GM19455 (cell line): ENCODE data around the gene MRO.
"Not testable (repeated sequence)": the region's sequence is repeated elsewhere in the genome, so short reads cannot be mapped to it uniquely, and the experiment has no call there.

Source experiments
- ATAC-seq: cut with Tn5 transposase; IDR thresholded peaks from one replicate; pipeline ENCODE4 v1.9.1; 2021; ENCODE audit not compliant: unreplicated experiment

Gene MRO

GRCh38 chr18:50793641-50794565 lies 25.9 kb downstream of the MRO start:
- no peak for ATAC-seq

- ATAC-seq = no peak
These were observed 26.9 kb downstream of the MRO start for GRCh38 chr18:50792885-50793284.

DNA sequence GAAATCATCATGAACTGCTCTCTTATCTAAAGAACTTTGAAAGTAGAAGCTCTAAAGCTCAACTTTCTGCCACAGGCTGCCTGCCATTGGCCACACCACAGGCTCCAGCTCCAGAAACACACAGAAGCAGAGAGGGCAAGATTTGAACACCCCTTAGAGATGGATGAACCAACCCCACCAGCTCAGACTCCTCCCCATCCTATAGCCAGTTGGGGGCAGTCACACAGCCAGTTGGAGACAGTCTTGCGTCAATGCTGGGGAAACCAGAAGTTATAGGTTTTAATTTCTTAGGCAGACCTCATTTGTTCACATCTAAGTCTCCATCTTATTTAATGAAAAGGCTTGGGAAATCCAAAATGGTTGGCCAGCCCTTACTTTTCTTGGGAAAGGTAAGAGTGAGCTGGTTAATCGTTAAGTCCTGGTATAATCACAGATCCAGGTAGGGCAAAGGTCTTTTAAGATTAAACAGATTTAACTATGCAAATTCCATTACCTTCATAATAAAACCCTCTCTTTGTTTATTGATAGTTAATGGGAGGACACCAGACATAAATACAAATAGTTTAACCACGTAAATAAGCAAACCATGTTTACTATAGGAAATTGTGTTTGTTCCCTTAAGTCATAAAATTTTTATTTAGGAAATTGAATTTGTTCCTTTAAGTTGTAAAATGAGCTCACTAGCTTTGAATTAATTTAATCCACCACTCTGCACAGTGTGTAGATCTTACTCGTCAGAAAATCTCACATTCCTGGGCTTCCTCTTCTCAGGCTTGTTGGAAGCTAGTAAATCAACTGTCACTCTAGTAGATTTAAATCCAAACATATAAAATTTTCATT lies 28.0 kb downstream of the MRO start:
- no peak for ATAC-seq

GRCh38 chr18:50790948-50791347 lies 28.9 kb downstream of the MRO start:
- no peak for ATAC-seq

DNA sequence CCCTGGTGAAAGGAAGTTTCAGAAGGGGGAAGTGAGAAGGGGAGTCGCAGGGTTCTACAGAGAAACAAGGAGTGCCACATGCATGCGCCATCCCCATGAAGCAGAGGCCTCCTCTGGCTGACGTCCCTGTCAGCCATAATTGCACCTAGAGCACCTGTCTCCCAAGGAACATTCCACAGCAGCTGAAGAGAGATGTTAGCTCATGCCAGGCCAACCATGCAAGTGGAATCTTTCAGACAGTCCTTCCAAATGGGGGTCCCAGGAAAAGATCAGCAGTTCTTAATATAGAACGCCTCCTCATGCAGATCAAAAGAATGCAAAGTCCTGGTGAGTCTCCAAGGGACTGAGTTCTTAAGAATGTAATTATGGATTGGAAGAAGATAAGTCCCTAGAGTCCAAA lies 29.6 kb downstream of the MRO start:
- no peak for ATAC-seq

DNA sequence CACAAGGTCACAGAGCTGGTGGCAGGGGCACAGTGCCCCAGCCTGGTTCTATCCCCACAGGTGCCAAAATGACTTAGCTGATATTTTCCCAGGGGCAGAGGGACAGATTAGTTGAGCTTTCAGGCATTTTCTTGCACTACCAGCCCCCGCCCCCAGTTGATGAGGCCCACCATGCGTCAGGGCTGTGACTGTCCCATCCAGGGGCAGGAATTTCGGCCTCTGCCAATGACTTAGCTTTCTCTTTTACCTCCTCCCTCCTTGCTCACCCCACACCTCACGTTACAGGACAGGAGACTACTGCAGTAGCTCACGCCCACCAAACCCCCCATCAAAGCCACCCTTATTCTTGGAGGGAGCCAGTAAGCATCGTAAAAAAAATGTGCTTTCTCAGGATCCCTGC lies 31.5 kb downstream of the MRO start:
- no peak for ATAC-seq

DNA sequence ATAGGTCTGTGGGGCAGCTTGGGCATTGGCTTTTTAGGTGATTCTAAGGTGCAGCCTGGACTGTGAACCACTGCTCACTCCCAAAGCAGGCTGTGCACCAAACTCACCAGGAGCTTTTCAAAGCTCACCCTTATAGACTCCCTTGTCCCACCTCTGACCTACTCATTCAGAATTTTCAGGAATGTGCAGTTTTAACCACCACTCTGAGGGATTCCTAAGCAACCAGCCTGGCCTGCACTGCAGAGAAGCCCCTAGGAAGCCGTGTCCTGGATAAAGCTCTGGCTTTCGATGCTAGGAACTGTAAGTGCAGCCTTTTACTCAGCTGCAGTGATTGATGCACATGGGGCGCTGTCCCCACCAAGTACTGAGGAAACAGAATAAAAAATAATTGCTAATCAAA lies 33.0 kb downstream of the MRO start:
- ATAC-seq = no peak

GRCh38 chr18:50783553-50783952 lies 36.3 kb downstream of the MRO start:
- no peak for ATAC-seq

- not testable (repeated sequence) for ATAC-seq
These were observed 40.8 kb downstream of the MRO start for GRCh38 chr18:50779021-50779420.

GRCh38 chr18:50776383-50776782 lies 43.4 kb downstream of the MRO start:
- no peak for ATAC-seq

DNA sequence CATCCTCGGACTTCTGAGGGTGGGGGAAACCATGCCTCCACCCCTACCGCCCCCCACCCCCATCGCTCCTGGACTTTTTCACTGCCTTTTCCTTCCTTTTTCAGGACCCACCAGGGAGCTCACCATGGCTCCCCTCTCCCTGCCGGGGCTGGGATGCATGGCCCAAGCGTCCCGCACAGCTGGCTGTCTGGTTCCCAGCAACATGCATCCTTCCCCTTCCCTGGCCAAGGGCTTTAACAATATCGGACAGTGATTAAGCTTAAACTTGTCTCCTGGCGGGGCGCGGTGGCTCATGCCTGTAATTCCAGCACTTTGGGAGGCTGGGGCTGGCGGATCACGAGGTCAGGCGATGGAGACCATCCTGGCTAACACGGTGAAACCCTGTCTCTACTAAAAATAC lies 44.1 kb downstream of the MRO start:
- no peak for ATAC-seq

DNA sequence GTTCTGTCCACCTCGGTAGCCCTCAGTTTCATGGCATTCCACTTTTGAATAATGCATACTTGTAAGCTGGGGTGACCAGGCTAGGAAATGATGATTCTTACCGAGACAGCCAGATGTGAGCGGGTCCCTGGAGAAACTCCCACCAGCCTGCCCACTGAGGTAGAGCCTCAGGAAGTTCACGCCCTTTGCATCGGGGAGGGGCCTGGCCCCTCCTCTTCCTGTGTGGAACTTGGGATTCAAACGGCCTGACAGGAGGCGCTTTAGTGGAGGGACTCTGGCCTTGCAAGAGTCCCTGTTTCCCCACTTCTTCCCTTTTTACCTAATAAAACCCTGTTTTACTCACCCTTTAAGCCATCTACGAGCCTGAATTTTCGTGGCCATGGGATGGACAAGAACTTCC lies 44.6 kb downstream of the MRO start:
- no peak for ATAC-seq

DNA sequence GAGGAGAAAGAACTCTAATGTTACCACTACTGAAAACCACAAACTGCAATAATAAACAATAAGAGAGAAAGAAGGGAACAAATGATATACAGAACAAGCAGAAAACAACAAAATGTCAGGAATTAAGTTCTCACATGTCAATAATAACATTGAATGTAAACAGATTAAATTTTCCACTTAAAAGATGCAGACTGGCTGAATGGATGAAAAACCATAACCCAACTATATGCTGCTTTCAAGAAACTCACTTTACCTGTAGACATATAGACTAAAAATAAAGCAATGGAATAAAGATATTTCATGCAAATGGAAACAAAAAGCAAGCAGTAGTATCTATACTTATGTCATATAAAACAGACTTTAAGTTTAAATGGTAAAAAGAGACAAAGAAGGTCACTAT lies 50.4 kb downstream of the MRO start:
- ATAC-seq = no peak

GRCh38 chr18:50757358-50757757 lies 62.5 kb downstream of the MRO start:
- ATAC-seq = no peak

- ATAC-seq = no peak
These were observed 65.5 kb downstream of the MRO start for GRCh38 chr18:50754297-50754696.

DNA sequence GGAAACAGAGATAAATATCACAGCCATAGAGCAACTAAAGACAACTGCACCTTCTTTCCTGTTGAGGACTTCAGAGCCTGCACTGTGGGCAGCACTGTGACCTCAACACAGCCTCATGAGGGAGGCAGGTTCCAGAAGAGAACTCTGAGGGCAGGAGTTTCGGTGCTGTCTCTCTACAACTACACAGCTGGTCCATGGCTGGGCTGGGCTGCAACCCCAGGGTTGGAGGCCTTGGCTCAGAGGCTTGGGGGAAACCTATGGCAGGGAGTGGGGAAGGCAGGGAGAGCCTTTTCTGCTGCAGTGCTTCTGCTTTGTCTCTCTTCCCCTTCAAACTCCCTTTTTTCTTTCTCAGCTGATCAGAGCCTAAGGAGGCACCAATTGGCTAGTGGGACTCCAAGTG lies 66.5 kb downstream of the MRO start:
- ATAC-seq = no peak

GRCh38 chr18:50751947-50752346 lies 67.9 kb downstream of the MRO start:
- ATAC-seq = no peak

- no peak for ATAC-seq
These were observed 68.3 kb downstream of the MRO start for GRCh38 chr18:50751490-50751889.

- ATAC-seq = no peak
These were observed 69.3 kb downstream of the MRO start for GRCh38 chr18:50750546-50750945.

DNA sequence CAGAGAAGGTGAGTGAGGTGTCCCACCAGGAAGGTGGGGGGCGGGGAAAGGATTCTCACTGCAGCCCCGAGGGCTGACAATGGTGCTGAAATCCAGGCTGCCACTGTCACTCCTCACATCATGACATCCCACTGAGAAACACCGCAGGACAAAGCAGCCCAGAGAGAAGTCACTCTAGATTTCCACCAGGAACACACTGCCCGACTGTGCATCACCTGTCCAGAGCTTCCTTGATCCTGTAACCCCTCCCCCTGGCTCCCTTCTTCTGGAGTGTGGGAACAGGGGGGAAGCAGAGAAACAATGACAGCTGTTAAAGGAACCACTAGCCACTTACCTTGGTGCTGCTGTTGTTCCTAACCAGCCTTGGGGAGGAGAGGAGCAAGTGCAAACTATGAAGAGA lies 69.9 kb downstream of the MRO start:
- ATAC-seq = no peak

DNA sequence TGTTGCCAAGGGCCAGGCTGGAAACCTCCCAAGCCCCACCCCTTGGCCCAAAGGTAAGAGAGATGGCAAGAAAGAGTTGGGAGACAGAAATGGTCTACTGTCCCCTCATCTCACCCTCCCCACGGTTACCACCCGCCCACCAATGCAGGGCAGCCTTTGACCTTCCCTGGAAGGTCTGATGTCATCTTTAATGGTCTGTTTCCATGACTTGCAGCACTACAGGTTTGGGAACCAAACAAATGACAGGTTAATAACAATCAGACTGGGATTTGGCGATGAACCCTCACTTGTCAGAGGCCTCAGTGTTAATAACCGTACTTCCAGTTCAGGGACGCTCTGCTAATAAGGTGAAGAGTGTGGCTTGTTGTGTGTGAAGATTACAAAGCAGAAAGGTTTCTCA lies 70.4 kb downstream of the MRO start:
- no peak for ATAC-seq
